DND-41 (cell line): ENCODE results near the gene GDF11.

Source experiments
- CTCF ChIP-seq: IDR thresholded peaks from 2 replicates; pipeline ENCODE4 v1.5.1; 2012; ENCODE audit warnings: borderline replicate concordance, low read length, moderate library complexity, mild to moderate bottlenecking; ENCODE audit not compliant: poor library complexity, severe bottlenecking; ENCODE audit errors: extremely low read depth
- EZH2 ChIP-seq: IDR thresholded peaks from 3 replicates; pipeline ENCODE4 v1.6.1; 2012; ENCODE audit warnings: borderline replicate concordance, low read depth, mild to moderate bottlenecking, moderate library complexity, low read length, inconsistent platforms; ENCODE audit not compliant: severe bottlenecking

DNA sequence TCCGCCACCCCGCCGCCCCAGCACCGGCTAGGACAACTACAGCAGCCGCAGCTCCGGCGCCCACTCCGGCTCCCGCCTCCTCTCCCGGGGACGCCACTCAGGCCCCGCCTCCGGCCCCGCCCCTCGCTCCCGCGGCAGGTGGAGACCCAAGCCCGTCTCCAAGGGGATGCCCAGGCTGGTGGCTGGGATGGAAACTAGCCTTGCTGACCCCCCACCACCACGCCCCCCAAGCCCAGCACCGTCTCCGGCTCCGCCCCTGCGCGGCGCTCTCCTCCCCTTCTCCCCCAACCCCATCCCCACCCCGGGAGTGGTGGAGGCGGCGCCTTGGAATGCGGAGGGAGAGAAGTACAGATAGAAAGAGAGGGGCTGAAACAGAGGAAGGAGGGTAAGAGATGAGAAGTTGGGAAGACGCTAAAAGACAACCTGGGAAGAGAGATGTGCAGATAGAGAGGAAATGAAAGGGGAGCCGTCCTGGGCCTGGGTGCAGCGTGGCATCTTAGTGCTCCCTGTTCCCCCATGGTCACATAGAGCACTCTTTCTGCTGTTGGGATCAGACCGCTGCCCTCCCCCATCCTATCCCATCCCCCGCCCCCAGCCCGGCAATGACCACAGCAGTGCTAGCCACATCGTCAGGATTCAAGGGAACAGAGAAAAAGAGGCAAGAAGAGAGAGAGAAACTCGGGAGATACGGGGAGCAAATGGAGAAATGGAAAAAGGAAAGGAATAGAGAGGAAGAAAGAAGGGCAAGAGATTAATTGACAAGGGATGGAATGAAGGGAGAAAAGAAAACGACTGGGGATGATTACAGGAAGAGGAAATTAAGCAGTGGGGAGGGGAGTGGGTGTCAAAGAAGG lies 34.9 kb upstream of the GDF11 start, which contains the start of gene ITGA7:
- no peak for TF ChIP-seq EZH2
- no peak for TF ChIP-seq CTCF
